Fibroblast of peridontal ligament (primary cell): ENCODE results near the gene MICAL2.
A peak's percentile ranks its signal among the peaks of the same experiment; 100 is the strongest.

ENCODE experiments used
- DNase-seq: peaks from one replicate; pipeline ENCODE4 v3.0.0-alpha.2; 2010; ENCODE audit errors: extremely low read depth

The MICAL2 gene, protein sequence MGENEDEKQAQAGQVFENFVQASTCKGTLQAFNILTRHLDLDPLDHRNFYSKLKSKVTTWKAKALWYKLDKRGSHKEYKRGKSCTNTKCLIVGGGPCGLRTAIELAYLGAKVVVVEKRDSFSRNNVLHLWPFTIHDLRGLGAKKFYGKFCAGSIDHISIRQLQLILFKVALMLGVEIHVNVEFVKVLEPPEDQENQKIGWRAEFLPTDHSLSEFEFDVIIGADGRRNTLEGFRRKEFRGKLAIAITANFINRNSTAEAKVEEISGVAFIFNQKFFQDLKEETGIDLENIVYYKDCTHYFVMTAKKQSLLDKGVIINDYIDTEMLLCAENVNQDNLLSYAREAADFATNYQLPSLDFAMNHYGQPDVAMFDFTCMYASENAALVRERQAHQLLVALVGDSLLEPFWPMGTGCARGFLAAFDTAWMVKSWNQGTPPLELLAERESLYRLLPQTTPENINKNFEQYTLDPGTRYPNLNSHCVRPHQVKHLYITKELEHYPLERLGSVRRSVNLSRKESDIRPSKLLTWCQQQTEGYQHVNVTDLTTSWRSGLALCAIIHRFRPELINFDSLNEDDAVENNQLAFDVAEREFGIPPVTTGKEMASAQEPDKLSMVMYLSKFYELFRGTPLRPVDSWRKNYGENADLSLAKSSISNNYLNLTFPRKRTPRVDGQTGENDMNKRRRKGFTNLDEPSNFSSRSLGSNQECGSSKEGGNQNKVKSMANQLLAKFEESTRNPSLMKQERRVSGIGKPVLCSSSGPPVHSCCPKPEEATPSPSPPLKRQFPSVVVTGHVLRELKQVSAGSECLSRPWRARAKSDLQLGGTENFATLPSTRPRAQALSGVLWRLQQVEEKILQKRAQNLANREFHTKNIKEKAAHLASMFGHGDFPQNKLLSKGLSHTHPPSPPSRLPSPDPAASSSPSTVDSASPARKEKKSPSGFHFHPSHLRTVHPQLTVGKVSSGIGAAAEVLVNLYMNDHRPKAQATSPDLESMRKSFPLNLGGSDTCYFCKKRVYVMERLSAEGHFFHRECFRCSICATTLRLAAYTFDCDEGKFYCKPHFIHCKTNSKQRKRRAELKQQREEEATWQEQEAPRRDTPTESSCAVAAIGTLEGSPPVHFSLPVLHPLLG

GRCh38 chr11:12110201-12110713 lies at the start of gene MICAL2:
TSS of gene MICAL2 (plus strand) at chr11:12110590. CDS start at chr11:12162156, 51,566 bp downstream.
- DNase-seq, result peak; percentile 73

DNA sequence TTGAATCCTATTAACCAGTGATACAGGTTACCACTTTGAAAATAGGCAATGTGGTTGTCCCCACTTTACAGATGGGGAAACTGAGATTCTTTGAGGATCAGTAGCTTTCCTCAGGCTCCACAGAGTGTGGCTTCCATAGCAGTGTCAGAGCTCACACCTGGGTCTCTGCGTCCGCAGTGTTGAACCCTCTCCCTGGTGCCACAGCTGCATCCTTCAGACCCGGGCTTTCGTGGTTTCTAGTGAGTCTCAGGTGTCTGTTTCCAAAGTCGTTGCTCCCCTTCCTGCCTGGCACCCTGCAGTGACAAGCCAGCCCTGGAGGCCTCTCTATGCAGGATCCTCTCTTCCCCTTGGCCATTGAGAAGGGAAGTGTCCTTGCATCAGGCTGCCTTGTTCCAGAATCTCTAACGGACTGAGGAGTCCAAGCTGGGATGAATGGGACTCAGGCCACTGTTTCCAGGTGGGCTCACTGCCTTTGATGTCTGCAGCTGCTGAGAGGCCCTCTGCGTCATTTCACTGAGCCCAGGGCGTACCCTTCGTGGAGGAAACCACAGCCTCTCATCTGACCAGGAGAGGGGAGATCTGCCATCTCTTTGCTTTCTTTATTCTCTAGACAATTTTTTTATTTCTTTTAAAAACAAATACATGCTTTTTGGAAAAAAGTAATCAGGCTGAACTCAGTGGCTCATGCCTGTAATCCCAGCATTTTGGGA lies 48.4 kb upstream of the MICAL2 start:
- DNase-seq, result no peak

- no peak for DNase-seq
Observed at GRCh38 chr11:12063251-12063650, 47.1 kb upstream of the MICAL2 start.

DNA sequence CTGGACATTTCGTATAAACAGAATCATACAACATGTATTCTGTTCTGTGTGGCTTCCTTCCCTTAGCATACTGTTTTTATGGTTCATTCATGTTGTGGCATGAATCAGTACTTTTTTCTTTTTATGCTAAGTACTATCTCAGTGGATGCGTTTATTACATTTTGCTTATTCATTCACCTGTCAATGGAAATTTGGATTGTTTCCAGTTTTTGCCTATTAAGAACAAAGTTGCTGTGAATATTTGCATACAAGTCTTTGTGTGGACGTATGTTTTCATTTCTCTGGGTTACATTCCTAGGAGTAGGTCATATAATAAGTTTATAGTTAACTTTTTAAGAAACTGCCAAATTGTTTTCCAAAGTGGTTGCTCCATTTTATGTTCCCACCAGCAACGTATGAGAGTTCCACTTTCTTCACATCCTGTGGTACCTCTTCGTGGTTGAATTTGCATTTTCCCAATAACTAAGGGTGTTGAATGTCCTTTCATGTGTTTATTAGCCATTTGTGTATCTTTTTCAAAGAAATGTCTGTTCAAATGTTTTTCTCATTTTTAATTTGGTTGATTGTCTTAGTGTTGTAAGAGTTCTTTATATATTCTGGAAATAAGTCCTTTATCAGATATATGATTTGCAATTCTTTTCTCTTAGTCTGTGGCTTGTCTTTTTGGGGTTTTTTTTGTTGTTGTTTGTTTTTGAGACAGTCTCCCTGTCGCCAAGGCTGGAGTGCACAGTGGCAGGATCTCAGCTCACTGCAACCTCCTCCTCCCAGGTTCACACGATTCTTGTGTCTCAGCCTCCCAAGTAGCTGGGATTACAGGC lies 46.0 kb upstream of the MICAL2 start:
- DNase-seq, result no peak

- no peak for DNase-seq
Observed at GRCh38 chr11:12064954-12065280, 45.5 kb upstream of the MICAL2 start.

DNA sequence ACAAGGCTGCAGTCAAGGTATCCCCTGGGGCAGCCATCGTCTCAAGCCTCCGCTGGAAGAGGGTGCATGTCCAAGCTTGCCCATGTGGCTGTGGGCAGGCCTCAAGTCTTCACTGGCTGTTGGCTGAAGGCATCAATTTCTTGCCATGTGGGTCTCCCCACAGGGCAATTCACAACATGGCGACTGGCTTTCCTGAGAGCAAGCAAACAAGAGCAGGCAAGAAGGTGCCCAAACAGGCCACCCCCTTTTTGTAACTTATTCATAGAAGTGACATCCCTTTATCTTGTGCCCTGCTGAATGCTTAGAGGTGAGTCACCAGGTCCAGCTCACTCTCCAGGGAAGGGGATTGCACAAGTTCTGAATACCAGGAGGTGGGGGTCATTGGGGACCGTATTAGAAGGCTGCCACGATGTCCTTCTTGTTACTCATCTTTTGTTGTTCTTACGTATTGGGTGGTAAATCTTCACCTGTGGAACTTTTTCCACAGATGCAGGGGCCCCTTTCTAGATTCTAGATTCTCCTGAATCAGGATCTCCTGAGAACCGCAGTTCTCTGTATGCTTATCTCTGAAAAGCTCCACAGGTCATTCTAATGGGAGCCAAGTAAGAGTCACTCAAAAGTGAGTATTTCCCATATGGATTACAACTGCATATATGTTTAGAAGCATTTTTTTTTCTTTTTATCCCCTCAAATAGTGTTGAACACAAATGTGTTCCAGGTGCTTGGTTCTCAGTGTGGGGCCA lies 44.2 kb upstream of the MICAL2 start:
- peak; percentile 78 for DNase-seq

DNA sequence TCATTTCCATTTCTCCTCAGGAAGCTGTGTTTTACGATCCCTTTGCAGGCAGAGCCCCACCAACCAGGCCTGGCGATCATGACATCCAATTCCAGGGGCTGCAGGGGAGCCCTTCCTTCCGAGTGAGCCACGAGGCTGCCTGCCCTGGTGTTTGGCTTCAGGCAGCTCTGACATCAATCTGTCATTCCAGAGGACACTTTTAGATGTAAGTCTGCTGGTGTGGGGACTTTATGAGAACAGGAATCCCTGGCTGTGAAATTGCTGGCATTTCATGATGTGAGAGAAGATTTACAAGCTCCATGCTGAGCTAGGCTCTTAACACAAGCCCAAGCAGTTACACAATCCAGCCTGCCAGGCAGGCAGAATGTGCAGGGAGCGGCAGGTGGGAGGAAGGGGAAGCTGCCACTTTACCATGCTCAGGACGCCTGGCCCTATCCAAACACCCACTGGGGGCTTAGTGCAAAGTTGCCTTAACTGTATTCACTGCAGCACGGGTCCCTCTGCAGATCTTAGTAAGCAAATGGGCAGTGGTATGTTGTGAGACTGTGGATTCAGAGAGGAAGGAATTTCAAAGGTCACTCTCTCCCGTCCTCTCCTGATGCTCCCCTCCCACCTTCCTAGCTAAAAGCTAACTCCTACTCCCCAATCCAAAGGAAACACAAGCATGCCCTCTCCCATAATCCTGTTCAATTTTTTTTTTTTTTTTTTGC lies 43.4 kb upstream of the MICAL2 start:
- DNase-seq, result no peak

GRCh38 chr11:12067796-12068357 lies 42.5 kb upstream of the MICAL2 start:
- DNase-seq, result no peak

- no peak for DNase-seq
Observed at GRCh38 chr11:12069066-12069676, 41.2 kb upstream of the MICAL2 start.

- no peak for DNase-seq
Observed at GRCh38 chr11:12070446-12071267, 39.7 kb upstream of the MICAL2 start.

GRCh38 chr11:12071574-12071973 lies 38.8 kb upstream of the MICAL2 start:
- no peak for DNase-seq

DNA sequence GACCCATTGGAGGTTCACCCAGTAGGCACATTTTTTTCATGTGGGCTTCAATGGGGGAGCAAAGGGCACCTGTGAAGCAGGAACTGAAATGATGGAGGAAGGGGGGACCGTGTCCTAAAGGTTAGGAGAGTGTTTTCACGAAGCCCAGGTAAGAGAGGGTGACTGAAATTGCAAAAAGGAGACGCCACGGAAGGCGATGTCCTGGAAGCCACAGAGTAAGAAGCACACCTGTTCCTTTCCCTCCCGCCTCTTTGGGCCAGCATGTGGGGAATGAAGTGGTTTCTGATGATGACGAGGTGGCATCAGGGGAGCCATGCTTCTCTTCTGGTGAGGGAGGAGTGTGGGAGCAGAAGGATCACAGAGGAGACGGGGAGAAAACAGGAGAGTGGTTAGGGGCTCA lies 37.0 kb upstream of the MICAL2 start:
- DNase-seq, result no peak

DNA sequence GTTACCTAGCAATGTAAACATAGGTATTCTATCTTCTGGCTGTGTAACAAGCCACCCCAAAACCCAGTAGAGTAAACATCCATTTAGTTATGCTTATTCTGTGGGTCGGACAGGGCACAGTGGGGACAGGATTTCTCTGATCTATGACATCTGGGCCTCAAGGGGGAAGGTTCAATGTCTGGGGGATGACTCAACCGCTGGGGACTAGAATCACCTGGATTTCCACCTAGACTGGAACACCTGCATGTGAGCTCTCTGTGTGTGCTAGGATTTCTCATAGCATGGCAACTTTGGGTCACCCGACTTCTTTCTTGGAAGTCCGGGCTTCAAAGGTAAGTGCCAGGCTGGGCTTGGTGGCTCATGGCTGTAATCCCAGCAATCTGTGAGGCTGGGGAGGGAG lies 36.5 kb upstream of the MICAL2 start:
- no peak for DNase-seq

GRCh38 chr11:12074529-12075195 lies 35.7 kb upstream of the MICAL2 start:
- peak; percentile 54 for DNase-seq

GRCh38 chr11:12075291-12075690 lies 35.1 kb upstream of the MICAL2 start:
- DNase-seq, result no peak

DNA sequence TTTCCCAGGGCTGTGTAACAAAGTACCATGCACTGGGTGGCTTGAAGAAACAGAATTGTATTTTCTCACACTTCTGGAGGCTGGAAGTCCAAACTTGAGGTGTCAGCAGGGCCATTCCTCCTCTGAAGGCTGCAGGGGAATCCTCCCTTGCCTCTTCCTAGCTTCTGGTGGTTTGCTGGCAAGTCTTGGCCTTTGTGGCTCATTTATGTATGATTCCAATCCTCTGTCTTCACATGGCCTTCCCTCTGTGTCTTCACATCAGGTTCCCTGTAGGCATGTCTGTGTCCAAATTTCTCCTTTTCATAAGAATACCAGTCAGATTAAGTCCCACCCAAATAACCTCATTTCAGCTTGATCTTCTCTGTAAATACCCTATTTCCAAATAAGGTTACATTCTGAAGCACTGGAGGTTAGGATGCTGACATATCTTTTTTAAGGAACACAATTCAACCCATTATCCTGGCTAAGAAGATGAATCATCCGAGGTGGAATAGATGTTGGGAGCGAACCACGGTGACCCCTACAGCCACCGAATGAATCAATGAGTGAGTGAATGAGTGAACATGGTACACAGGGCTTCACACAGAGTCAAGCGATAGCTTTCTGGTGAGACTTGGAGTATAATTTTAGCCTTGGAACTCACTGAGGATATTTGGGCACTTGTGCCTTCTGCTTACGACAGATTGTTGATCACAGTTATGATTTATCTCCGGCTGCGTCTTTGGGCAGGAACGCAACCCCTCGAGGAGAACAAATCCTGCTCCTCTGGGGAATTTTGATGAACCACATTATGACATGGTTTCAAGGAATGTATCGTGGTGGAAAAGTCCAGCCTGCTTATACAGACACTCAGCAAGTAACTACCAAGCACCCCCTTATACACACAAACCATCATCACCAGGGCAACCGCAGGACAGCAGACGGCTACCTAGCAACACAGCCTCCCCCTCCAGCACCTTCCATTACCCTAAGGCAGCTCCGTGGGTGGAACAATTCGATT lies 34.3 kb upstream of the MICAL2 start:
- DNase-seq, result peak; percentile 100
